Measurements from ENCODE around the gene RING1.

- TF ChIP-seq POLR2A (IDR thresholded peaks at IDR 0.05) = no peak
- TF ChIP-seq, protein P1, sequence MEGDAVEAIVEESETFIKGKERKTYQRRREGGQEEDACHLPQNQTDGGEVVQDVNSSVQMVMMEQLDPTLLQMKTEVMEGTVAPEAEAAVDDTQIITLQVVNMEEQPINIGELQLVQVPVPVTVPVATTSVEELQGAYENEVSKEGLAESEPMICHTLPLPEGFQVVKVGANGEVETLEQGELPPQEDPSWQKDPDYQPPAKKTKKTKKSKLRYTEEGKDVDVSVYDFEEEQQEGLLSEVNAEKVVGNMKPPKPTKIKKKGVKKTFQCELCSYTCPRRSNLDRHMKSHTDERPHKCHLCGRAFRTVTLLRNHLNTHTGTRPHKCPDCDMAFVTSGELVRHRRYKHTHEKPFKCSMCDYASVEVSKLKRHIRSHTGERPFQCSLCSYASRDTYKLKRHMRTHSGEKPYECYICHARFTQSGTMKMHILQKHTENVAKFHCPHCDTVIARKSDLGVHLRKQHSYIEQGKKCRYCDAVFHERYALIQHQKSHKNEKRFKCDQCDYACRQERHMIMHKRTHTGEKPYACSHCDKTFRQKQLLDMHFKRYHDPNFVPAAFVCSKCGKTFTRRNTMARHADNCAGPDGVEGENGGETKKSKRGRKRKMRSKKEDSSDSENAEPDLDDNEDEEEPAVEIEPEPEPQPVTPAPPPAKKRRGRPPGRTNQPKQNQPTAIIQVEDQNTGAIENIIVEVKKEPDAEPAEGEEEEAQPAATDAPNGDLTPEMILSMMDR (IDR thresholded peaks at IDR 0.05) = no peak
These were observed 32.7 kb upstream of the RING1 start for GRCh38 chr6:33175436-33176069.
